ENCODE measurements around the gene RASSF4.

Gene RASSF4

GRCh38 chr10:44929356-44930255 is 30.0 kb upstream of the RASSF4 start:
- no peak for DNase-seq

- DNase-seq: no peak
Measured at GRCh38 chr10:44930904-44931620, 28.5 kb upstream of the RASSF4 start.

GRCh38 chr10:44931621-44932516 is 27.7 kb upstream of the RASSF4 start:
- no peak for DNase-seq

DNA sequence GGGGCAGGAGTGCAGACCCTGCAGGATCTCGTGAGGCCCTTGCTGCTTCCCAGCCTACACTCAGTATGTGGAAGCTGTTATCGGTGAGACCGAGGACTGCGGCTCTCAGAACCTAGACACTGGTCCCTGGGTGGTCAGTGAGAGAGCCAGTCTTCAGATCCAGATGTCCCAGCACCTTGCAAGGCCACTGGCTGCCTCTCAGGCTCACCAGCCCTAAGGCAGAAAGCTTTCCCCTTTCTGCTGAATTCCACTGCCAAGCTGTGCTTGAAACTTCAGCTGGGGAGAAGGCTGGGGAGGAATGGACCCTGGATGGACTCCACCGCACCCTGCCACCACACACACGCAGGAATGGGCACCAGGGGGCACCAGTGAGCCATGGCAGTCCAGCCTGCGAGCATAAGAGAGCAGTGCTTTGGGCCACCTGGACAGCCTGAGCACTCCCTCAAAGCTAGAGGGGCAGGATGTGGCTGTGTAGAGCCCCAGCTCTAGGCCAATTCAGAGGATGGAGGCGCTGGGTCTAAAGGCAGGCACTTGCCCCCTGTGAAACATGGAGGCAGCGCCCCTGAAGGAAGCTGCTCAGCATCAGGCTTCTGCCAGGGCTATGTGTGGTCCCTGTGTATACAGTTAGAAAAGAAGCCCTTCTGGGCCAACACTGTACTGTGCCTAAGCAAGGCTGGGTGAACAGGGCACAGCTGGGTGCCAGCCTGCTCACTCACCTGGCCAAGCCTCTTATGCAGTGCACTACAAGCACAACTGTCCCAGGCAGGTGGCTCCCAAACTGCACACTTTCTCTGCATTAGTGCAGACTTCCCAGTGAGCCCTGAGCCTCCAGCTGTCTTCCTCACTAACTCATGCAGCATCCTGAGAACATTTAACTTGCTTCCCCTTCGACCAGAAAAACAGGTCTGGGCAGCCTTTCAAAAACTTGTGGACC is 26.8 kb upstream of the RASSF4 start:
- peak; percentile 88 to 91 for DNase-seq

DNA sequence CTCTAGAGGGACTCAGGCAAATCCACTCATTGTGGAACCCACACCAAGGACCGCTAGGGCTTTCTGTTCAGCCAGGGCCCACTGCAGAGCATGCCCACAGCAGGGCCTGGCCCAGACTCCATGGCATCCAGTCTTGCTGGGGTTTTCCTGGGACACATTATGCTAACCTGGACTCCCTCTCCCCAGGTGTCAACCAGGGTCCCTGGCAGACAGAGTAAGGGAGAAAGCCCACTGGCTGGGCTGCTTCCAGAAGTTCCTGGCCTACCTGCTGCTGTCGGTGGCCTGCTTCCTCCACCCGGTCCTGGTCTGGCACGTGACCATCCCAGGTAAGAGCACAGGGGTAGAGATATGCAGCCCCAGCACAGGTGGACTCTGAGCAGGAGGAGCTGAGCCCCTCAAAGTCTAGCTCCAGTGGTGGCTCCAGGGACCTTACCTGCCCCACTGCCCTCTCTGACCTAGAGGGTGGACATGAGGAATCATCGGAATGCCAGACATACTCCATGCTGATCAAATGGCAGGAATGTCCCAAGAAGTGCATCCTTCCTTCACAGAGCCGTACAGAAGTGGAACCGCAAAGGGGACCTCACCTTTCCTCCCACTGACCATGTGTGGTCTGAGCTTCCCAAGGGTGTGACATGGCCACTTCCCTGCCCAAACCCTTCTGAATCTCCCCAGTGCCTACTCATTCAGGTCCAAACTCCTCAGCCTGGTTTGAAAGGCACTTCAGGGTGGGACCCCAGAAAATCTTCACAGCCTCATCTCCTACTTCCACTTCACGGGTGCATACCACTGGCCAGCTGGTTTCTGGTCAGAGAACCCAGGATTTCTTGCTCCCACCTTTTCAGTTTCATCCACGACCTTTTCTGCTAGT is 25.9 kb upstream of the RASSF4 start:
- no peak for DNase-seq

GRCh38 chr10:44934416-44935200 is 25.0 kb upstream of the RASSF4 start:
- DNase-seq: no peak

DNA sequence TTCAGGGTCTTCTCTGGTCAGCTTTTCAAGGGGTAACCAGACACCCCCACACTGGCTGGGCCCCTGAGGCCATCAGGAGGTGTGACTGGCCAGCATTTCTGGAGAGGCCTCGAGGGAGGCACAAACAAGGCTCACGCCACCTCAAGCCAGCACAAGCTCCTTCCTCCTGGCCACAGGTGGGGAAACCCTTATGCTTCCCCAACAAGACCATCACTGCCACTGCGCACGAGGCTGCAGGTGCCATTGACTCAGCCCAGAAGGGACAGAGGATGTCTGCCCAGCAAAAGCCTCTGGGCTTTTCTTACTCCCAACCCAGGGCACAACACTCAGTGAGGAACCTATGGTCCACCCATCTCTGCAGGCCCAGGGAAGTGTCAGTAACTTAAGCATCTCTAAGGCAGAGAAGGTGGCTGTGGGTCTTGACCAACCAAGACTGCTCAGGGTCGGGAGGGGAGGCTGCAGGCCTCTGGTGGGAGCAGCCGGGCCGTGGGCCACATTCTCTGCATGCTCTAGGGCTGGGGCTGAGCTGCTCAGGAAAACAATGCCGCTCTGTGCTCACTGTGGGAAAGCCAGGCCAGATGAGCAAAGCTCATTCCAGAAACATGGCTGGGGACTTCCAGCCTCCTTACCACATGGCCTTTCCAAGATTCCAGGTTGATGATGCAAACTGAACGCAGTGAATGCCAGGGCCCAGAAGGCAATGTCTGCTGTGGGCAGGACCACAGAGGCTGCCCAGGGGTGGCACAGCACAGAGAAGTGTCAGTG is 24.2 kb upstream of the RASSF4 start:
- no peak for DNase-seq

DNA sequence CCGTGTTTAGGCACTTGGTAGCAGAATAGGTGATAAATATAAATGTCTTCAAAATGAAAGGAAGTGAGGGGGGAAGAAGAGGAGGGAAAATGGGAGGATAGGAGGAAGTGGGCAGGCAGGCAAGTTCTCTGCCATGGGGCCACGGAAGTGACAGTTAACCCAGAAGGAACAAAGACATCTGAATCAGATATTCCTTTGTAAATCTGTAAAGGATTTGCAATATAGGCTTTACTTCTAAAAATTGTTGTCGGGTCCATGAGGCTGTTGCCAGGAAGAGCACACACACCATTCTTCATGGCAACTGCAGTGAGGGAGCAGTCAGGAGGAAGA is 23.7 kb upstream of the RASSF4 start:
- DNase-seq: no peak

DNA sequence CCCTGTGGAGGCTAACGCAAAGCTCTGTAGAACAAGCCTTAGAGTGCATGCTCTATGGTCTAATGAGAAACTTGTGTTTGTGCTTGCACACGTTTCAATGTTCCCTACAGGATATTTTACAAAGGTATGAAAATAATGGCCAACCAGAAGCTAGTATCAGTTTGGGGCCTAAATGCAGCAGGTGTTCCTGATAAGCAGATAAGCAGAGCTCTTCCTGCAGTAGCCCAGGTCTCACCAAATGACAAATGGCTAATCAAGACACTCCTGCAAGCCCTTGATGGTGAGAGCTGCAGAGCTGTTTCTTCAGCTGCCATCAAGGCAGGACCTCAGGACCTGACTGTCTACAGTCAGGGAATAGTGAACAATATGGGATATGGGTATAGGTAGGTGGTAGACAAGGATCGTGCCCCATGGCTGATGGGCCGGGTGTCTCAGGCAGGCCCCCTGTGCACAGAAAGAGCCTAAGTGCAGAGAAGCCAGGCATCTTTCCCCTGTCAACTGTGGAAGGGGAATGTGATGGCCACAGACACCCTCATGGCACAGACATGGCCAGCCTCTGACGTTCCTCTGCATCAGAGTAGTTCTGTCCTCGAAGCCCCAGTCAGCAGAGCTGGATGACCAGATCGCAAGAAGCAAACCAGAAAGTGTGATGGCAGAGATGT is 23.2 kb upstream of the RASSF4 start:
- DNase-seq: no peak

DNA sequence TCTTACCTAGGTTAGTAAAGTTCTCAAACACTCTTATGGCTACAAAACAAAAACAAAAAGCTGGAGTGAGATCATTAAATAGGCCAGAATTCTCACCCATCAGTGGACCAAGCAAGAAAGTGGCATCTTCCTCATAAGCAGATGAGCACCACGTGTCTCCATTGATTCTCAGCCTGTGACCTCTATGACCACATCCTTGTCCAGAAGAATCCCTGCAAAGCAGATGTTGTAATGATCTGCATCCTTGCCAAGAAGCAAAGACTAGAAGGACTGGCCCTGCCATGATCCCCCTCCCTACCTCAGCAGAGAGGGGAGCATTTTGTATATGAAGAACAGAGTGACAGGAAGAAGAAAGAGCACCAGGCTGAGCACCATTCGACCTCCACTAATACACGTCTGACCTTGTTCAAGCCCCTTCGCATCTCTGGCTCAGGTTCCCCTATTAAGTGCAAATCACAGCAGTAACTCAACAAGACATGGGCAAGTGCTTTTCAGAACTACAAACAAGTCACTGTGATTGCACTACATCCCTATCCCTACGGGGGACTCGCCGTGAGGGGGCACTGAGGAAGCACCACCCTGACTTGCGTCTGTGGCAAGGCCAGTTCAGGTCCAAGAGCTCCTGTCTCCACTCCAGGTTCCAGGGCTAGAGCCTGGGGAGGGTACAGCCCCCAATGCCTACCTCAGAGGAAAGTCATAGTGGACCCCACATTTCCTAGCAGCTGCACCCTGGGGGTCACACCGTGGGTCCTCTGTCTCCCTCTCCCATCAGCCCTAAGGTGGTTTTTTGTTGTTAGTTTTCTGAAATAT is 22.2 kb upstream of the RASSF4 start:
- DNase-seq: no peak

DNA sequence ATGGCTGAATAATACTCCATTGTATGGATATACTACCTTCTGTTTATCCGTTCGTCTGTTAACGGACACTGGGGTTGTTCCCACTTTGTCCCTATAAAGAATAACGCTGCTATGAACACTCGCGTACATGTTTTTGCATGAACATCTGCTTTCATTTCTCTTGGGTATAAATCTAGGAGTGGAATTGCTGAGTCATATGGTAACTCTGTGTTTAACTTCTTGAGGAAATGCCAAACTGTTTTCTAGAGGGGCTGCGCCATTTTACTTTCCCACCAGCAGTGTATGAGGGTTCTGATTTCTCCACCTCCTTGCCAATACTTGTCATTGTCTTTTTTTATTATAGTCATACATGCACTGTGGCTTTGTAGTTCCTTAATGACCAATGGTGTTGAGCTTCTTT is 20.6 kb upstream of the RASSF4 start:
- DNase-seq: no peak

- no peak for DNase-seq
Measured at GRCh38 chr10:44939691-44940401, 19.8 kb upstream of the RASSF4 start.

DNA sequence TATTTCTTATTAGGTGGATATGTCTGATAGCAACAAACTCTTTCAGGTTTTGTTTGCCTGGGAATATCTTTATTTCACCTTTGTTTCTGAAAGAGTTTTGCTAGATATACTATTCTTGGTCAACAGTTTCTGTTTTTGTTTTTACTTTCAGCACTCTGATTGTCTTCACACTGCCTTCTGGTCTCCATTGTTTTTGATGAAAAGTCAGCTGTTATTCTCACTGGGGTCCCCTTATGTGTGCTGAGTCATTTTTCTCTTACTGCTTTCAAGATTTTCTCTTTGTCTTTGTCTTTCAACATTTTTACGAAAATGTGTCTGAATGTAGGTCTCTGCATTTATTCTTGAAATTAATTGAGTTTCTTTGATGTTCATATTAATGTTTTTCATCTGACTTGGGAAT is 15.2 kb upstream of the RASSF4 start:
- DNase-seq: no peak

GRCh38 chr10:44946205-44946604 is 13.4 kb upstream of the RASSF4 start:
- DNase-seq: no peak

GRCh38 chr10:44947371-44948152 is 12.0 kb upstream of the RASSF4 start:
- no peak for DNase-seq

- no peak for DNase-seq
Measured at GRCh38 chr10:44948642-44949041, 11.0 kb upstream of the RASSF4 start.
